A673 (cell line): ENCODE measurements around the gene ATG10. TPM values are rescaled to one million over a fixed set of nuclear protein-coding genes. Genes with fewer than 3 reads are reported as not detected.

Source experiments
- BruUV-seq: library from RNA; stranded (reverse); fragments of 400-500 nt; replicated peaks from 2 replicates; lab custom pipeline; 2021; lab: Mats Ljungman, UMichigan
- CTCF ChIA-PET: fragments of 300-600 bp; sonication (Branson Sonifier 250); formaldehyde crosslinking; loops from one replicate; lab custom pipeline; 2022; ENCODE audit warnings: antibody characterized with exemption; lab: Charles Lee
- POLR2A ChIA-PET: fragments of 300-600 bp; sonication (Branson Sonifier 250); formaldehyde crosslinking; loops from one replicate; lab custom pipeline; 2022; ENCODE audit warnings: antibody characterized with exemption; ENCODE audit not compliant: low non-redundant PET; lab: Charles Lee
- DNase-seq: peaks from one replicate; pipeline ENCODE4 v3.0.0-alpha.2; 2015; ENCODE audit warnings: low spot score
- H3K27ac ChIP-seq: fragments of 200-600 bp; sonication (generic); 2 replicates; pipeline ENCODE4 v1.5.1; 2016; ENCODE audit warnings: mixed run types, low read depth, mild to moderate bottlenecking, mixed read lengths, antibody characterized with exemption, low read length; ENCODE audit not compliant: poor library complexity, severe bottlenecking
- H3K27me3 ChIP-seq: fragments of 200-600 bp; sonication (generic); replicated peaks from 2 replicates; pipeline ENCODE4 v1.6.1; 2017; ENCODE audit warnings: mixed run types, low read depth, mild to moderate bottlenecking, mixed read lengths, antibody characterized with exemption, low read length; ENCODE audit not compliant: insufficient read depth, poor library complexity
- H3K36me3 ChIP-seq: fragments of 200-600 bp; sonication (generic); 2 replicates; pipeline ENCODE4 v1.6.1; 2016; ENCODE audit warnings: mixed run types, mild to moderate bottlenecking, mixed read lengths, antibody characterized with exemption, low read length; ENCODE audit not compliant: insufficient read depth, poor library complexity, severe bottlenecking
- H3K4me1 ChIP-seq: fragments of 200-600 bp; sonication (generic); 2 replicates; pipeline ENCODE4 v1.6.1; 2017; ENCODE audit warnings: mixed run types, mild to moderate bottlenecking, mixed read lengths, antibody characterized with exemption, low read length; ENCODE audit not compliant: insufficient read depth, poor library complexity, severe bottlenecking
- H3K4me3 ChIP-seq: fragments of 200-600 bp; sonication (generic); 2 replicates; pipeline ENCODE4 v1.5.1; 2016; ENCODE audit warnings: low read depth, mixed run types, mild to moderate bottlenecking, mixed read lengths, low read length; ENCODE audit not compliant: poor library complexity, severe bottlenecking
- H3K9me3 ChIP-seq: fragments of 200-600 bp; sonication (generic); 2 replicates; pipeline ENCODE4 v1.6.1; 2016; ENCODE audit warnings: mixed run types, low read depth, mild to moderate bottlenecking, mixed read lengths, antibody characterized with exemption, low read length; ENCODE audit not compliant: poor library complexity, severe bottlenecking
- CTCF ChIP-seq: fragments of 300-800, 200-600 bp; sonication (generic); conservative IDR thresholded peaks from 2 replicates; pipeline ENCODE4 v1.5.1; 2017; ENCODE audit warnings: low read depth, mild to moderate bottlenecking, antibody characterized with exemption, low read length, moderate library complexity, mixed read lengths
- EZH2 ChIP-seq: fragments of 200-600 bp; sonication (generic); IDR thresholded peaks from 2 replicates; pipeline ENCODE4 v1.6.1; 2017; ENCODE audit warnings: borderline replicate concordance, low read depth, mild to moderate bottlenecking, mixed read lengths, antibody characterized with exemption, low read length; ENCODE audit not compliant: poor library complexity, severe bottlenecking
- intact Hi-C: fragments of 100-400 bp; cut with micrococcal nuclease; formaldehyde crosslinking; loops from one replicate; pipeline ENCODE4 v1.10.0; 2022; ENCODE audit not compliant: unreplicated experiment
- total RNA-seq: library from RNA; stranded (reverse); gene quantifications from 2 replicates; pipeline ENCODE4 v1.2.3, GENCODE V29; 2021

Gene ATG10
- total RNA-seq, 1 experiment from 2014 or later: 17.1 TPM

GRCh38 chr5:82222597-82223574, 251.1 kb downstream of the ATG10 start:
- H3K36me3 ChIP-seq: no peaks in the 10 kb centered on the region
- ChIA-PET CTCF (no interaction called here), POLR2A (no interaction called here)
- no peaks in the 10 kb centered on the region for H3K9me3 ChIP-seq
- BruUV-seq: no TSS peak
- H3K4me1 ChIP-seq: no peaks in the 10 kb centered on the region
- H3K27ac ChIP-seq: no peak overlapping the region
- no peak for DNase-seq
- intact Hi-C loops: loop anchor here (10.0 kb wide), 2 partner anchors 108 to 468 kb away; partner anchors contain the start of gene SSBP2
- no peaks in the 10 kb centered on the region for H3K27me3 ChIP-seq
- TF ChIP-seq EZH2: no peak
- no peak for TF ChIP-seq CTCF
- no peak overlapping the region for H3K4me3 ChIP-seq

DNA sequence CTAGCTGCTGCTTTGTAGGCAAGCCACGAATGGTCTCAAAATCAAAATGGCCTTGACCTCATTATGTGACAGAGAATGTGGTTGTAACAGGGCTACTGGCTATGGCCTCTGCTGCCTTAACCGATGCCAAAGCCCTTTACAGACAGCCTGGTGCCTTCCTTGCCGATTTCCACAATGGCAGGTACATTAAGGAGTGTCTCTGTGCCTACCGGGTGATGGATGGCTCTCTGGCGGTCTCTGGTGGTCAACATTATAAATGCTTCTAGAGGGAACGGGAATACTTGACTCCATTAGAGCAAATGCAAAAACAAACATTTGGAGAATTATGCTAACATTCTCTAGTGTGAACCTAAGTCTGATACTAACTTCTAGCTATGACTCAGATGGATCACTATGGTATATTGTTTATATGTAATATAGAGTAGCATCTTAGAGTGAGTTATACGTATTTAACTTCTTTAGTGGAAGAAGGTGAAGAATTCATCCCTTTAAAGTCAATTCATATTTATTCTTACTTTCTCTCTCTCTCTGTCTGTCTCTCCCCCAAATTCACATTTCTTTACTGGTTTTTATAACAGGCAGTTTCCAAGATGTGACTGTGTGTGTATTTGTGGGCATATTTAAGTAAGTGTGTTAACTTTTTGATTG, 253.8 kb downstream of the ATG10 start:
- ChIA-PET CTCF (no interaction called here), POLR2A (no interaction called here)
- no peak overlapping the region for H3K27ac ChIP-seq
- TF ChIP-seq EZH2 (no peak), CTCF (peak; percentile 93)
- intact Hi-C loops: loop anchor here (1.0 to 10.0 kb wide), 6 partner anchors 51 to 801 kb away; partner anchors contain the start of gene SSBP2
- no peaks in the 10 kb centered on the region for H3K27me3 ChIP-seq
- H3K36me3 ChIP-seq: no peaks in the 10 kb centered on the region
- no peaks in the 10 kb centered on the region for H3K4me1 ChIP-seq
- no peaks in the 10 kb centered on the region for H3K9me3 ChIP-seq
- H3K4me3 ChIP-seq: no peak overlapping the region
- no TSS peak for BruUV-seq
- DNase-seq: peak; percentile 81

- no peak for TF ChIP-seq EZH2
- no peak for TF ChIP-seq CTCF
- DNase-seq: no peak
- no peak overlapping the region for H3K4me3 ChIP-seq
- H3K27me3 ChIP-seq: no peaks in the 10 kb centered on the region
- ChIA-PET CTCF (no interaction called here), POLR2A (no interaction called here)
- no TSS peak for BruUV-seq
- no peaks in the 10 kb centered on the region for H3K4me1 ChIP-seq
- H3K27ac ChIP-seq: no peak overlapping the region
- no peaks in the 10 kb centered on the region for H3K36me3 ChIP-seq
- intact Hi-C loops: no loop called here
- H3K9me3 ChIP-seq: no peaks in the 10 kb centered on the region
Measured at GRCh38 chr5:82234885-82235284, 263.1 kb downstream of the ATG10 start.
